ENCODE measurements around the gene MED9.
"Not testable (repeated sequence)": the region's sequence is repeated elsewhere in the genome, so short reads cannot be mapped to it uniquely, and the experiment has no call there.

The MED9 gene, protein sequence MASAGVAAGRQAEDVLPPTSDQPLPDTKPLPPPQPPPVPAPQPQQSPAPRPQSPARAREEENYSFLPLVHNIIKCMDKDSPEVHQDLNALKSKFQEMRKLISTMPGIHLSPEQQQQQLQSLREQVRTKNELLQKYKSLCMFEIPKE

DNA sequence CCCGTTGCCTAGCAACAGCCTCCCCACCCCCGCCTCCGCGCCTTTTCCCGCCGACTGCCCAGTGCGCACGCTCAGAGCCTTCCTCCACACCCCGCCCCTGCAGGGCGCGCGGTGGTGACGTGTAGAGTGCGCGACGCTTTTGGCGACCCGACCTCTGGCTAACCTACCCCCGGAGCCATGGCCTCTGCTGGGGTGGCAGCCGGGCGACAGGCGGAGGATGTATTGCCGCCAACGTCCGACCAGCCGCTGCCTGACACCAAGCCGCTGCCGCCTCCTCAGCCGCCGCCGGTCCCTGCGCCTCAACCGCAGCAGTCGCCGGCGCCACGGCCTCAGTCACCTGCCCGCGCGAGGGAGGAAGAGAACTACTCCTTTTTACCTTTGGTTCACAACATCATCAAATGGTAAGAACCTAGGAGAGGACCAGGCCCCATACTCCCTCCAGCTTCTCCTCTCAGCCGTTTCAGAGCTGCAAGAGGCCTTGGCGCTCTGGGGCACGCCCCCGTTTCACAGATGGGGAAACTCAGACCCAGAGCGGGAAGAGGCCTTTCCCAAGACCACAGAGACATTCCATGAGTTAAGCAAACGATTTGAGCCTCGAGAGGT, at the start of gene MED9:
TSS of gene MED9 (plus strand) at position 136 of the 603 bp plus-strand sequence. CDS start at position 178, 42 bp downstream.
- Histone ChIP-seq H3K4me2 (ENCODE audit: low read depth, low read length, poor library complexity, severe bottlenecking) (peak within 1 kb of the TSS; percentile 99), H3K4me3 (ENCODE audit: low read length, poor library complexity, severe bottlenecking) (peak within 1 kb of the TSS; percentile 98), H3K4me1 (ENCODE audit: insufficient read depth, low read length, poor library complexity, severe bottlenecking) (peaks cover 49% of the 10 kb centered on the region), H3F3A (ENCODE audit: low read depth) (no peaks in the 10 kb centered on the region), H3K79me2 (ENCODE audit: insufficient read depth, low read length) (peaks cover 51% of the 10 kb centered on the region), H3K27me3 (ENCODE audit: insufficient read depth, low read length, poor library complexity, severe bottlenecking) (no peaks in the 10 kb centered on the region), H4K20me1 (ENCODE audit: insufficient read depth, low read length, poor library complexity, severe bottlenecking) (peaks cover 13% of the 10 kb centered on the region), H3K36me3 (ENCODE audit: insufficient read depth, low read length) (no peaks in the 10 kb centered on the region), H3K9ac (ENCODE audit: low read depth, low read length, poor library complexity, severe bottlenecking) (peak within 1 kb of the TSS; percentile 98), H2AFZ (ENCODE audit: low read length) (peak within 1 kb of the TSS; percentile 66), H3K9me2 (replicated peaks; ENCODE audit: low read depth, low read length) (no peaks in the 10 kb centered on the region), H3K9me3 (ENCODE audit: insufficient read depth, low read depth, low read length) (no peaks in the 10 kb centered on the region)
- TF ChIP-seq, protein P1, sequence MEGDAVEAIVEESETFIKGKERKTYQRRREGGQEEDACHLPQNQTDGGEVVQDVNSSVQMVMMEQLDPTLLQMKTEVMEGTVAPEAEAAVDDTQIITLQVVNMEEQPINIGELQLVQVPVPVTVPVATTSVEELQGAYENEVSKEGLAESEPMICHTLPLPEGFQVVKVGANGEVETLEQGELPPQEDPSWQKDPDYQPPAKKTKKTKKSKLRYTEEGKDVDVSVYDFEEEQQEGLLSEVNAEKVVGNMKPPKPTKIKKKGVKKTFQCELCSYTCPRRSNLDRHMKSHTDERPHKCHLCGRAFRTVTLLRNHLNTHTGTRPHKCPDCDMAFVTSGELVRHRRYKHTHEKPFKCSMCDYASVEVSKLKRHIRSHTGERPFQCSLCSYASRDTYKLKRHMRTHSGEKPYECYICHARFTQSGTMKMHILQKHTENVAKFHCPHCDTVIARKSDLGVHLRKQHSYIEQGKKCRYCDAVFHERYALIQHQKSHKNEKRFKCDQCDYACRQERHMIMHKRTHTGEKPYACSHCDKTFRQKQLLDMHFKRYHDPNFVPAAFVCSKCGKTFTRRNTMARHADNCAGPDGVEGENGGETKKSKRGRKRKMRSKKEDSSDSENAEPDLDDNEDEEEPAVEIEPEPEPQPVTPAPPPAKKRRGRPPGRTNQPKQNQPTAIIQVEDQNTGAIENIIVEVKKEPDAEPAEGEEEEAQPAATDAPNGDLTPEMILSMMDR (conservative IDR thresholded peaks at IDR 0.05; ENCODE audit: low read length): no peak
- TF ChIP-seq EZH2phosphoT487 (IDR thresholded peaks at IDR 0.05; ENCODE audit: borderline replicate concordance): no peak

DNA sequence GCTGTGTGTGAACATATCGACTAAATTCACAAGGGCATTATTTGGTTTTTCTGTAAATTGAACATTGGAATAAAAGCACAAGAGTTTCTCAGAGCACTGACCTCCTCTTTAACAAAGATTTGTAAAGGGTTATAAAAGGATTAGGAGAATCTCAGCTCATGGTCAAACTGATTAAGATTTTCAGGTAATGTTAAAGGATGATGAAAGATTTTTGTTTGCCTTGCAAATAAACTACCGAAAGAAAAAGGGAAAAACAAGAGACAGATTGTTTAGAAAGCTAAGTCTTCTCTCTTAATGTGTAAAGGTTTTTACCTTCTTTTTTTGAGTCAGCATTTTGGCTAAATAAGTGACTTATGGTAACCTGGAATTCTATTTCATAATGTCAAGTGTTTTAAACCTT, 47.6 kb upstream of the MED9 start:
- H3K9me2 ChIP-seq (replicated peaks; ENCODE audit: low read depth, low read length): no peaks in the 10 kb centered on the region
- peaks cover 11% of the 10 kb centered on the region; the same call in 1 of the 2 replicates for H3K9me3 ChIP-seq (ENCODE audit: insufficient read depth, low read depth, low read length)
- no peak overlapping the region for H3K9ac ChIP-seq (ENCODE audit: low read depth, low read length, poor library complexity, severe bottlenecking)
- H3K79me2 ChIP-seq (ENCODE audit: insufficient read depth, low read length): no peaks in the 10 kb centered on the region
- TF ChIP-seq EZH2phosphoT487 (IDR thresholded peaks at IDR 0.05; ENCODE audit: borderline replicate concordance): no peak
- TF ChIP-seq, protein P1 (conservative IDR thresholded peaks at IDR 0.05; ENCODE audit: low read length): no peak
- H3F3A ChIP-seq (ENCODE audit: low read depth): no peaks in the 10 kb centered on the region
- H4K20me1 ChIP-seq (ENCODE audit: insufficient read depth, low read length, poor library complexity, severe bottlenecking): no peaks in the 10 kb centered on the region
- H3K27me3 ChIP-seq (ENCODE audit: insufficient read depth, low read length, poor library complexity, severe bottlenecking): no peaks in the 10 kb centered on the region
- H3K36me3 ChIP-seq (ENCODE audit: insufficient read depth, low read length): no peaks in the 10 kb centered on the region
- peaks cover 20% of the 10 kb centered on the region for H3K4me1 ChIP-seq (ENCODE audit: insufficient read depth, low read length, poor library complexity, severe bottlenecking)
- H3K4me2 ChIP-seq (ENCODE audit: low read depth, low read length, poor library complexity, severe bottlenecking): no peak overlapping the region
- no peak overlapping the region for H3K4me3 ChIP-seq (ENCODE audit: low read length, poor library complexity, severe bottlenecking)
- H2AFZ ChIP-seq (ENCODE audit: low read length): no peak overlapping the region

DNA sequence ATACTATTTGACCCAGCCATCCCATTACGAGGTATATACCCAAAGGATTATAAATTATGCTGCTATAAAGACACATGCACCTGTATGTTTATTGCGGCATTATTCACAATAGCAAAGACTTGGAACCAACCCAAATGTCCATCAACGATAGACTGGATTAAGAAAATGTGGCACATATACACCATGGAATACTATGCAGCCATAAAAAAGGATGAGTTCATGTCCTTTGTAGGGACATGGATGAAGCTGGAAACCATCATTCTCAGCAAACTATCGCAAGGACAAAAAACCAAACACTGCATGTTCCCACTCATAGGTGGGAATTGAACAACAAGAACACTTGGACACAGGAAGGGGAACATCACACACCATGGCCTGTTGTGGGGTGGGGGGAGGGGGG, 45.9 kb upstream of the MED9 start:
- not testable (repeated sequence) for H3K9me2 ChIP-seq (replicated peaks; ENCODE audit: low read depth, low read length); H3K4me2 ChIP-seq (ENCODE audit: low read depth, low read length, poor library complexity, severe bottlenecking); H3K9ac ChIP-seq (ENCODE audit: low read depth, low read length, poor library complexity, severe bottlenecking); H3K36me3 ChIP-seq (ENCODE audit: insufficient read depth, low read length); H3K4me3 ChIP-seq (ENCODE audit: low read length, poor library complexity, severe bottlenecking); H3K9me3 ChIP-seq (ENCODE audit: insufficient read depth, low read depth, low read length); H4K20me1 ChIP-seq (ENCODE audit: insufficient read depth, low read length, poor library complexity, severe bottlenecking); H3K27me3 ChIP-seq (ENCODE audit: insufficient read depth, low read length, poor library complexity, severe bottlenecking); H2AFZ ChIP-seq (ENCODE audit: low read length); H3F3A ChIP-seq (ENCODE audit: low read depth); H3K79me2 ChIP-seq (ENCODE audit: insufficient read depth, low read length)
- peaks cover 20% of the 10 kb centered on the region for H3K4me1 ChIP-seq (ENCODE audit: insufficient read depth, low read length, poor library complexity, severe bottlenecking)

DNA sequence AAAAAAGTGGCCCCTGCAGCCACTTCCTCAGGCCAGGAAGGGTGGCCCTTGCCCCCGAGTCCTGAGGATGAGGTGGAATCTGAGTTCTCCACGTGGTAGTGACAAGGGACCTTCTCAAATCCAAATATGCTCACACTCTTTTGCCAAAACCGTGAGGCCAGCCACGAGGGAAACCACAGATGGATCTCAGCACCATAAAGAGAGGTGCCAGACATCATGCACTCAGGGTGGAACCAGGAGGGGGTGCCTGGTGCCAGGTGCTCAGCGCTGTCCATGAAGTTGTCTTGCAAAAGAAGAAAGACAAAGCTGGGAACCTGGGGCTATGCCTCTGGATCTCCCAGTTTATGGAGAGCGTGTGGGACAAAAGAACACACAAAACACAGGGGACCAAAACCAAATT, 45.2 kb upstream of the MED9 start:
- no peaks in the 10 kb centered on the region for H4K20me1 ChIP-seq (ENCODE audit: insufficient read depth, low read length, poor library complexity, severe bottlenecking)
- H3K9ac ChIP-seq (ENCODE audit: low read depth, low read length, poor library complexity, severe bottlenecking): no peak overlapping the region
- H3K4me2 ChIP-seq (ENCODE audit: low read depth, low read length, poor library complexity, severe bottlenecking): no peak overlapping the region
- H3K4me1 ChIP-seq (ENCODE audit: insufficient read depth, low read length, poor library complexity, severe bottlenecking): peaks cover 20% of the 10 kb centered on the region
- H3K4me3 ChIP-seq (ENCODE audit: low read length, poor library complexity, severe bottlenecking): no peak overlapping the region
- H3K36me3 ChIP-seq (ENCODE audit: insufficient read depth, low read length): no peaks in the 10 kb centered on the region
- no peaks in the 10 kb centered on the region for H3K79me2 ChIP-seq (ENCODE audit: insufficient read depth, low read length)
- H2AFZ ChIP-seq (ENCODE audit: low read length): peak overlapping the region; percentile 35; the same call in 1 of the 2 replicates
- H3K27me3 ChIP-seq (ENCODE audit: insufficient read depth, low read length, poor library complexity, severe bottlenecking): no peaks in the 10 kb centered on the region
- TF ChIP-seq, protein P1 (conservative IDR thresholded peaks at IDR 0.05; ENCODE audit: low read length): no peak
- no peak for TF ChIP-seq EZH2phosphoT487 (IDR thresholded peaks at IDR 0.05; ENCODE audit: borderline replicate concordance)
- H3F3A ChIP-seq (ENCODE audit: low read depth): no peaks in the 10 kb centered on the region
- no peaks in the 10 kb centered on the region for H3K9me2 ChIP-seq (replicated peaks; ENCODE audit: low read depth, low read length)
- no peaks in the 10 kb centered on the region for H3K9me3 ChIP-seq (ENCODE audit: insufficient read depth, low read depth, low read length)
